K562 treated with DMSO at 1 percent for 24 hours (cell line): ENCODE results near the gene SIGLEC6. TPM values are rescaled to one million over a fixed set of nuclear protein-coding genes. Genes with fewer than 3 reads are reported as not detected.

Experiments used
- total RNA-seq: library from RNA; unstranded; fragments of 300-600 nt; gene quantifications from 2 replicates; pipeline ENCODE4 v1.2.3, GENCODE V29; 2022; ENCODE audit warnings: low read depth; ENCODE audit not compliant: insufficient read depth

Gene SIGLEC6
- total RNA-seq: 21.0 and 23.9 TPM in 2 replicates

GRCh38 chr19:51531349-51532315 lies at the start of gene SIGLEC6:
Gene SIGLEC6 (minus strand): TSS chr19:51531670. CDS start chr19:51531648, 22 bp downstream.

GRCh38 chr19:51570962-51571575 lies 39.6 kb upstream of the SIGLEC6 start, which contains the start of gene ZNF175:
Gene ZNF175 (plus strand): TSS chr19:51571283. CDS start chr19:51573330, 2,047 bp downstream.

GRCh38 chr19:51501594-51502263 lies 29.7 kb downstream of the SIGLEC6 start, which contains the start of gene SIGLEC12:
Gene SIGLEC12 (minus strand): TSS chr19:51501800. CDS start chr19:51501733, 67 bp downstream.

GRCh38 chr19:51478381-51479234 lies 52.9 kb downstream of the SIGLEC6 start, which contains the start of gene CEACAM18:
Gene CEACAM18 (plus strand): TSS chr19:51478539.

Other genes starting within 250 kb of the SIGLEC6 start
- gene IGLON5, start 220.0 kb downstream of the SIGLEC6 start, total RNA-seq: 0.25 TPM in 1 of 2 replicates, not detected in the other
- 11.0 and 11.2 TPM in 2 replicates for gene VSIG10L, start 189.5 kb downstream of the SIGLEC6 start, total RNA-seq
- 300 and 330 TPM in 2 replicates for gene ETFB, start 165.3 kb downstream of the SIGLEC6 start, total RNA-seq
- not detected in 2 replicates for gene CLDND2, start 162.7 kb downstream of the SIGLEC6 start, total RNA-seq
- 1.1 TPM in 1 of 2 replicates, not detected in the other for gene NKG7, start 159.0 kb downstream of the SIGLEC6 start, total RNA-seq
- not detected in 2 replicates for gene LIM2, start 143.7 kb downstream of the SIGLEC6 start, total RNA-seq
- 3.5 and 4.6 TPM in 2 replicates for gene C19orf84, start 141.1 kb downstream of the SIGLEC6 start, total RNA-seq
- 0.34 and 1.2 TPM in 2 replicates for gene SIGLEC10, start 114.0 kb downstream of the SIGLEC6 start, total RNA-seq
- 0.27 and 0.51 TPM in 2 replicates for gene SIGLEC8, start 73.2 kb downstream of the SIGLEC6 start, total RNA-seq
- not detected in 2 replicates for gene CEACAM18, start 53.1 kb downstream of the SIGLEC6 start, total RNA-seq
- gene SIGLEC12, start 29.9 kb downstream of the SIGLEC6 start, total RNA-seq: 2.7 and 3.1 TPM in 2 replicates
- gene ZNF175, start 39.6 kb upstream of the SIGLEC6 start, total RNA-seq: 8.8 and 11.4 TPM in 2 replicates
- 0.45 TPM in 1 of 2 replicates, not detected in the other for gene SIGLEC5, start 98.7 kb upstream of the SIGLEC6 start, total RNA-seq
- gene SIGLEC14, start 115.2 kb upstream of the SIGLEC6 start, total RNA-seq: 0.49 and 0.56 TPM in 2 replicates
- 11.1 and 29.9 TPM in 2 replicates for gene SPACA6, start 161.7 kb upstream of the SIGLEC6 start, total RNA-seq
- not detected in 2 replicates for gene HAS1, start 192.3 kb upstream of the SIGLEC6 start, total RNA-seq
- gene FPR1, start 220.2 kb upstream of the SIGLEC6 start, total RNA-seq: 0.50 and 0.93 TPM in 2 replicates
- 1.2 TPM in 1 of 2 replicates, not detected in the other for gene FPR2, start 229.5 kb upstream of the SIGLEC6 start, total RNA-seq